ENCODE results near the gene RAB3GAP1.

- TF ChIP-seq, protein P1, sequence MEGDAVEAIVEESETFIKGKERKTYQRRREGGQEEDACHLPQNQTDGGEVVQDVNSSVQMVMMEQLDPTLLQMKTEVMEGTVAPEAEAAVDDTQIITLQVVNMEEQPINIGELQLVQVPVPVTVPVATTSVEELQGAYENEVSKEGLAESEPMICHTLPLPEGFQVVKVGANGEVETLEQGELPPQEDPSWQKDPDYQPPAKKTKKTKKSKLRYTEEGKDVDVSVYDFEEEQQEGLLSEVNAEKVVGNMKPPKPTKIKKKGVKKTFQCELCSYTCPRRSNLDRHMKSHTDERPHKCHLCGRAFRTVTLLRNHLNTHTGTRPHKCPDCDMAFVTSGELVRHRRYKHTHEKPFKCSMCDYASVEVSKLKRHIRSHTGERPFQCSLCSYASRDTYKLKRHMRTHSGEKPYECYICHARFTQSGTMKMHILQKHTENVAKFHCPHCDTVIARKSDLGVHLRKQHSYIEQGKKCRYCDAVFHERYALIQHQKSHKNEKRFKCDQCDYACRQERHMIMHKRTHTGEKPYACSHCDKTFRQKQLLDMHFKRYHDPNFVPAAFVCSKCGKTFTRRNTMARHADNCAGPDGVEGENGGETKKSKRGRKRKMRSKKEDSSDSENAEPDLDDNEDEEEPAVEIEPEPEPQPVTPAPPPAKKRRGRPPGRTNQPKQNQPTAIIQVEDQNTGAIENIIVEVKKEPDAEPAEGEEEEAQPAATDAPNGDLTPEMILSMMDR (IDR thresholded peaks at IDR 0.05), result no peak
- no peak for TF ChIP-seq POLR2A (IDR thresholded peaks at IDR 0.05)
- TF ChIP-seq EP300 (IDR thresholded peaks at IDR 0.05), result no peak
These were observed 28.9 kb upstream of the RAB3GAP1 start for GRCh38 chr2:135022952-135023880.

Measured in gastroesophageal sphincter (tissue), 3 donors.